ENCODE measurements around the gene VPS51. TPM values are rescaled to one million over a fixed set of nuclear protein-coding genes. Genes with fewer than 3 reads are reported as not detected.

The VPS51 gene
- total RNA-seq, 1 donor from 2014 or later: 92.2 TPM

DNA sequence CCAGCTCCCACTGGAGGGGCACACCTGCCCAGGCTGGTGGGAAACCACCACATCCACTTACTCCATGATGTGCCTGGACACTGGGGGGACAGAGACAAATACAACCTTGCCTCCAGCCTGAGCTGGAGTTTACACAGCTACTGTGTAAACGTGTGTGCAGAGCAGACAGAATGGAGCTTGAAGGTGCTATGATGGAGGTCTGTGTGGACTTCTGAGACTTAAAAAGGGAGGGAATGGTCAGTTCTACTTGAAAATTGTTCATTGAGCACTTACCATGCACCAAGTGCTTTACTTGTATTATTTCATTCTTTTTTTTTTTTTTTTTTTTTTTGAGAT lies 23.4 kb upstream of the VPS51 start:
- H3K4me1 ChIP-seq: no peaks in the 10 kb centered on the region
- no peak overlapping the region for H3K4me3 ChIP-seq
- DNase-seq: no peak
- no peaks in the 10 kb centered on the region for H3K36me3 ChIP-seq
- no peaks in the 10 kb centered on the region for H3K9me3 ChIP-seq (replicated peaks)
- TF ChIP-seq, protein P1, sequence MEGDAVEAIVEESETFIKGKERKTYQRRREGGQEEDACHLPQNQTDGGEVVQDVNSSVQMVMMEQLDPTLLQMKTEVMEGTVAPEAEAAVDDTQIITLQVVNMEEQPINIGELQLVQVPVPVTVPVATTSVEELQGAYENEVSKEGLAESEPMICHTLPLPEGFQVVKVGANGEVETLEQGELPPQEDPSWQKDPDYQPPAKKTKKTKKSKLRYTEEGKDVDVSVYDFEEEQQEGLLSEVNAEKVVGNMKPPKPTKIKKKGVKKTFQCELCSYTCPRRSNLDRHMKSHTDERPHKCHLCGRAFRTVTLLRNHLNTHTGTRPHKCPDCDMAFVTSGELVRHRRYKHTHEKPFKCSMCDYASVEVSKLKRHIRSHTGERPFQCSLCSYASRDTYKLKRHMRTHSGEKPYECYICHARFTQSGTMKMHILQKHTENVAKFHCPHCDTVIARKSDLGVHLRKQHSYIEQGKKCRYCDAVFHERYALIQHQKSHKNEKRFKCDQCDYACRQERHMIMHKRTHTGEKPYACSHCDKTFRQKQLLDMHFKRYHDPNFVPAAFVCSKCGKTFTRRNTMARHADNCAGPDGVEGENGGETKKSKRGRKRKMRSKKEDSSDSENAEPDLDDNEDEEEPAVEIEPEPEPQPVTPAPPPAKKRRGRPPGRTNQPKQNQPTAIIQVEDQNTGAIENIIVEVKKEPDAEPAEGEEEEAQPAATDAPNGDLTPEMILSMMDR (IDR thresholded peaks at IDR 0.05; ENCODE audit: borderline replicate concordance): no peak
- H3K27me3 ChIP-seq (ENCODE audit: low read depth): no peaks in the 10 kb centered on the region
- intact Hi-C loops (cut with micrococcal nuclease): no loop called here
- no peak overlapping the region for H3K27ac ChIP-seq (replicated peaks)

- H3K27ac ChIP-seq (replicated peaks): no peak overlapping the region
- H3K36me3 ChIP-seq: no peaks in the 10 kb centered on the region
- no peak overlapping the region for H3K4me3 ChIP-seq
- no peak for DNase-seq
- TF ChIP-seq, protein P1 (IDR thresholded peaks at IDR 0.05; ENCODE audit: borderline replicate concordance): no peak
- intact Hi-C loops (cut with micrococcal nuclease): no loop called here
- no peaks in the 10 kb centered on the region for H3K27me3 ChIP-seq (ENCODE audit: low read depth)
- H3K9me3 ChIP-seq (replicated peaks): no peaks in the 10 kb centered on the region
- no peaks in the 10 kb centered on the region for H3K4me1 ChIP-seq
These were observed 18.6 kb upstream of the VPS51 start for GRCh38 chr11:65077451-65077850.

GRCh38 chr11:65078151-65078550 lies 17.9 kb upstream of the VPS51 start:
- Histone ChIP-seq H3K27me3 (ENCODE audit: low read depth) (no peaks in the 10 kb centered on the region), H3K9me3 (replicated peaks) (no peaks in the 10 kb centered on the region), H3K4me1 (peaks cover 1% of the 10 kb centered on the region), H3K36me3 (no peaks in the 10 kb centered on the region), H3K4me3 (no peak overlapping the region), H3K27ac (replicated peaks) (no peak overlapping the region)
- TF ChIP-seq, protein P1 (IDR thresholded peaks at IDR 0.05; ENCODE audit: borderline replicate concordance): peak; percentile 66
- no peak for DNase-seq
- intact Hi-C loops (cut with micrococcal nuclease): no loop called here

DNA sequence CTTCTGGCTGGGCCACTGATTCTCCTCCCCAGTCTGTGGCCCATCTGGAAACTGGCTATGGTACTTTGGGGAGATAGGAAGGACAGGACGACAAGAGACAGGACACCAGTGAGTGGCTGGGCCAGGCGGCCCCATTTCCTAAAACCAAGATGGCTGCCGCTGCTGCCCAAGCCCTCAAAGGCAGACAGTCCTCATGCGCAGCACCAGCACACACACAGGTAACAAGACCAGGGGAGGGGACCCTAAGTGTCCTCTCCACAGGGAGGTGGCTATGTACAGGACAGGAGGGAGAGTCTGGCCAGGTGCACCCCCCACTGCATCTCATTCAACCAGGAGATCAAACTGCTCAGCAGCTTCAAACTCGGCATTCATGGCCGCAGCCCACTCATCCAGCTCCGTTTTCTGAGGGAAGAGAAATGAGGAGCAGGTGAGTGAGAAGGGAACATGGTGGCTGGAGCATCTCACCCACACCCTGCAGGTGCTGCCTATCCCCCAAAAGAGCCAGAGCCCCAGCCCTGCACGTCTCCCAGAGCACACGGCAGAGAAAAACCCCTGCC lies 17.1 kb upstream of the VPS51 start:
- Histone ChIP-seq H3K27ac (replicated peaks) (no peak overlapping the region), H3K36me3 (no peaks in the 10 kb centered on the region), H3K4me1 (peaks cover 8% of the 10 kb centered on the region), H3K27me3 (ENCODE audit: low read depth) (no peaks in the 10 kb centered on the region), H3K4me3 (no peak overlapping the region), H3K9me3 (replicated peaks) (no peaks in the 10 kb centered on the region)
- TF ChIP-seq, protein P1 (IDR thresholded peaks at IDR 0.05; ENCODE audit: borderline replicate concordance): no peak
- intact Hi-C loops (cut with micrococcal nuclease): no loop called here
- DNase-seq: no peak

DNA sequence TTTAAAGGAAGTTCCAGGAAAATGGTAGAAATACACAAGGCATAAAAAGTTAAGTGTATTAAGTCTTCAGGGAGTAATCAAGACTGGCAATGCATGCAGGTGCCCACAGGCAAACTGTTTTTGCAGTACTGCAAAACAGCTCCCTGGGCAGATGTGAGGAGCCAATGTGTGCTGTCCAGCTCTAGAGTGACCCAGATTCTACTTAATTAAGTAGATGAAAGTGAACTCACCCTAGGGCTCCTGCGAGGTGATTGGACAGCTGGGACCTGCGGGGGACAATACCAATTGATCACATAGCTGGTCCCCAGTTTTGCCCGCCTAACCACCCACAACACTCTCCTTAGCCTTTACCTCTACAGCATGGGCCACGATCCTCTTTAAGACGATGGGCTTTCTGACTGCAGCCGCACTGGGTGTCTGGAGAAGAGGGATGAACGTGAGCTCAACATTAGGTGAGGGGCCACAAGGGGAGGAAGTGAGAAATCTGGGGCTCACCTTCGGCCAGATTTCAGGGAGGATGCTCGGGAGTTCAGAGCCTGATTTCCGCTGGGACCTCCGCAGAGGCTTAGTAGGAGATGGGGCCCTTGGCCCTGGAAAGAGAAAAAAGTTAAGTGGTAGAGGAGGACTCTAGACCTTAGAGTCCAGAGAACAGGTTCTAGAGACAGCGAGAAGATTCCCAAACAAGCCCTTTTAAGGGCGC lies 12.7 kb upstream of the VPS51 start:
- peak overlapping the region; percentile 85 for H3K4me3 ChIP-seq
- peaks cover 27% of the 10 kb centered on the region for H3K4me1 ChIP-seq
- no peak for DNase-seq
- H3K9me3 ChIP-seq (replicated peaks): no peaks in the 10 kb centered on the region
- H3K36me3 ChIP-seq: peaks cover 30% of the 10 kb centered on the region
- TF ChIP-seq, protein P1 (IDR thresholded peaks at IDR 0.05; ENCODE audit: borderline replicate concordance): no peak
- intact Hi-C loops (cut with micrococcal nuclease): no loop called here
- H3K27ac ChIP-seq (replicated peaks): peak overlapping the region; percentile 93
- H3K27me3 ChIP-seq (ENCODE audit: low read depth): no peaks in the 10 kb centered on the region

Measured in left ventricle myocardium inferior (tissue), 1 donor.